ENCODE measurements around the gene FAM3C.

DNA sequence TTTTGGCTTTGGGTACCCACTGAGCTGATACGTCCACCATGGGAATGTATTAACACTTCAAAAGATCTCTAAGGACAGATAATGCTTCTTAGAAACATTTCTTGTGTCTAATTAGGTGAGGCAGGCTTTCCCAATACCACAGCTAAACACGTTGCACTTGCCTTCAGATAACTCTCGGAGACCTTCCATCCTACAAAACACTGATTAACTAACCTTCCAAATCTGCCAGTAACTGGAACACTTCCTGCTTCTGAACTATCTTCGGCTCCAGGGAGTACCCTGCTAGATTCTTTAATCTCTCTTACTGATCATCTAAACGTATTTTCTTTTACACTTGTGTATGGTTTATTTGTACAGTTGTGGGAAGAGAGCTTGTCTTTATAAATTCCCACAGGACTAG lies 68.4 kb downstream of the FAM3C start:
- TF ChIP-seq, protein P1, sequence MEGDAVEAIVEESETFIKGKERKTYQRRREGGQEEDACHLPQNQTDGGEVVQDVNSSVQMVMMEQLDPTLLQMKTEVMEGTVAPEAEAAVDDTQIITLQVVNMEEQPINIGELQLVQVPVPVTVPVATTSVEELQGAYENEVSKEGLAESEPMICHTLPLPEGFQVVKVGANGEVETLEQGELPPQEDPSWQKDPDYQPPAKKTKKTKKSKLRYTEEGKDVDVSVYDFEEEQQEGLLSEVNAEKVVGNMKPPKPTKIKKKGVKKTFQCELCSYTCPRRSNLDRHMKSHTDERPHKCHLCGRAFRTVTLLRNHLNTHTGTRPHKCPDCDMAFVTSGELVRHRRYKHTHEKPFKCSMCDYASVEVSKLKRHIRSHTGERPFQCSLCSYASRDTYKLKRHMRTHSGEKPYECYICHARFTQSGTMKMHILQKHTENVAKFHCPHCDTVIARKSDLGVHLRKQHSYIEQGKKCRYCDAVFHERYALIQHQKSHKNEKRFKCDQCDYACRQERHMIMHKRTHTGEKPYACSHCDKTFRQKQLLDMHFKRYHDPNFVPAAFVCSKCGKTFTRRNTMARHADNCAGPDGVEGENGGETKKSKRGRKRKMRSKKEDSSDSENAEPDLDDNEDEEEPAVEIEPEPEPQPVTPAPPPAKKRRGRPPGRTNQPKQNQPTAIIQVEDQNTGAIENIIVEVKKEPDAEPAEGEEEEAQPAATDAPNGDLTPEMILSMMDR (IDR thresholded peaks at IDR 0.05), result no peak
- TF ChIP-seq POLR2A (IDR thresholded peaks at IDR 0.05), result no peak
